Activated gamma-delta T cell (primary cell): ENCODE data around the gene SLC2A8.

ENCODE experiments used
- DNase-seq: peaks from one replicate; lab custom pipeline; 2025; lab: John Stamatoyannopoulos, UW

The SLC2A8 gene

DNA sequence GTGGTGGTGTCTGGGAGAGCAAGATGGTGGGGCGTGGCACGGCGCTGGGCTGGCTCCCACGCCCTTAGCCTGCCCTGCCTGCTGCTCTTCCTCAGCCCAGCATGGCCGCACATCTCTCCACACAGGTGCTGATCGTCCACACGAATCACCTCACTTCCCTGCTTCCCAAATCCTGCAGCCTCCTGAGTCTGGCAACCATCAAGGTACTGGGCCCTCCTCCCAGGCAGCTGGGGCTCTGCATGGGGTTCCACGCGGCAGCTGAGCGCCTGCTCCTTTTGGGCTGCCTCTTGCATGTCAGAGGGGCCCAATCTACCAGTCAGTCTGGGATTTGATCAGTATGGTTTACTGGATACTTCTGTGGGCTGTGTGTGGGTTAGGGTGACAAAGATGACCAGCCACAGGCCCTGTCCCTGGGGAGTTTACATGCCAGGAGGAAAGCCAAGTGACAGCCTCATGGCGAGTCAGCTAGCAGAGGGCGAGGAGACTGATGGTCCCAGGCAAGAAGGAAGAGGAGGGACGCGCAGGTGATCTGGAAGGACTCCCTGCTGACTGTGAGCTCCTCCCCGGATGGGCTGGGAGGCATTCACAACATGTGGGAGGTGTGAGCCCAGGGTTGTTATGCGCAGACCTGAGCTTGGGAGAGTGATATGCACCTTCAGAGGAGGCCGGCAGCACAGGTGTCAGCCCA lies 60.4 kb downstream of the SLC2A8 start:
- DNase-seq = no peak
